Stimulated activated CD4-positive, alpha-beta T cell treated with anti-CD3 and anti-CD28 coated beads, Interleukin-15, amount 100 ng/mL, for 1 hour (primary cell): ENCODE data around the gene TREML1.
A peak's percentile ranks its signal among the peaks of the same experiment; 100 is the strongest.
"Not testable (repeated sequence)": the region's sequence is repeated elsewhere in the genome, so short reads cannot be mapped to it uniquely, and the experiment has no call there.

Experiments
- DNase-seq, 2 donors: peaks; one replicate each; pipeline ENCODE4 v3.0.0-alpha.2; 2020; ENCODE audit warnings: low read depth in 1 of 2, low spot score in 1 of 2

The TREML1 gene

GRCh38 chr6:41153451-41153850, 696 bp downstream of the TREML1 start:
- no peak for DNase-seq

GRCh38 chr6:41150671-41151070, 3.5 kb downstream of the TREML1 start:
- no peak for DNase-seq

DNA sequence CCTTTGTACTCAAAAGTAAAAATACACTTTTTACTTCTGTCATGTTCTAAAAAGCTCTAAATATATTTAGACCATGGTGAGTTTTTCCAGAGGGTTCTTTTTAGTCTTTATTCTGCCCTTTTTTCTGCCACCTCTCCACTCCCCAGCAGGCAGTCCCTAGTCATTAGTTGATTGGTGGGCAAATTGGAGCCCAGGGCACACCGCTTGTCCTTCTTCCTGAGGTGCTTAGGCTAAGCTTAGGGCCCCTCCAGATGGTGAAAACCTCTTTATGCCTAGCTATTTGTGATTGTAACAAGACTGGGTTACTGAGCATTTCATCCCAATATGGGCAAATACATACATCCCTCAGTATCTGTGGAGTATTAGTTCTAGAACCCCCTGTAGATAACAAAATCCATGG, 6.2 kb downstream of the TREML1 start:
- DNase-seq, result no peak

GRCh38 chr6:41136911-41137310, 17.2 kb downstream of the TREML1 start:
- DNase-seq, result no peak

DNA sequence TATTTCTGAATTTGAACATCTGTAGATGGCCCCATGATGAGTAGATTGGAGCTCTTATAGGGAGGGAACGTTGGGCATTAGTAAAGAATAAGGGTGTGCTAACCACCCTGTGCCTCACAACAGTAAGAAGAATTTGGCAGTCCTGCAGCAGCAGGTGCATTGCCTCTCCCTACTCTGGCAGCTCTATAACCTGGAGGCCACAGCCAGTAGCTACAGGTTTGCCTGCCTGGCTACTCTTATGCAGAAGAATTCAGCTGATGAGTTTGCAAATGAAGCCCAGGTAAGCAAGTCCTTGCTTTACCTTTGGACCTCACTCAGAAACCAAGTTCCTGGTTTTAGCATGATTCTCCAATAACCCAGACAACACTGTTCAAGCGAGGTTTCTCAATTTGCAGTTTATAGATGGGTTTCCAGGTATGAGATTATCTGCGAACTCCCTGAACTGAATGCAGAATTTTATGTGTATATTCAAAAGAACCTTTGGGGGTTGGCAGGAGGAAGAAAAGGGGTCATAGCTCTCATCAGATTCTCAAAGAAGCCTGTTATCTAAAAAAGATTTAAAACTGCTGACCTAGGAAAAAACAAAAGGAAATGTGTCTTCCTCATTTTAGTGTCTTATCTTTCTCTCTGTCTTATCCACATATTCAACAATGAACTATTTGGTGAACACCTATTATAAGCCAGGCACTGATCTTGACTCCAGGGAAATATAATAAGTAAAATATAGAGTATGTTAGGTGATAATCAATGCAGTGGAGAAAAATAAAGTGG, 18.9 kb downstream of the TREML1 start:
- no peak for DNase-seq

DNA sequence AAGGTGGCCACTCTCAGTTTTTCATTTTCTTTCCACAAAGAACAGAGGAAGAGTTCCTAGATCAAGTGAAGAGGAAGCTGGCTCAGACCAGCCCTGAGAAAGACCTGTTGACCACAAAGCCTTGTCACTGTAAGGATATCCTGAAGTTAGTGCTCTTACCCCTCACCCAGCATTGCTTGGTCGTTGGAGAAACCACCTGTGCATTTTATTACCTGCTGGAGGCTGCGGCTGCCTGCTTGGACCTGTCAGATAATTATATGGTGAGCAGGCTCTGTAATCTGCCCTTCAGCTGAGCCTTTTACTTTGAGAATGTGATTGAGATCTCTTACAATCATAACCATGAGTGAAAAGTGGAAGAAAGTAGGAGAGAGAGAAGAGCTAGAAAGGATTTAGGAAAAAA, 21.9 kb downstream of the TREML1 start:
- DNase-seq, result no peak

DNA sequence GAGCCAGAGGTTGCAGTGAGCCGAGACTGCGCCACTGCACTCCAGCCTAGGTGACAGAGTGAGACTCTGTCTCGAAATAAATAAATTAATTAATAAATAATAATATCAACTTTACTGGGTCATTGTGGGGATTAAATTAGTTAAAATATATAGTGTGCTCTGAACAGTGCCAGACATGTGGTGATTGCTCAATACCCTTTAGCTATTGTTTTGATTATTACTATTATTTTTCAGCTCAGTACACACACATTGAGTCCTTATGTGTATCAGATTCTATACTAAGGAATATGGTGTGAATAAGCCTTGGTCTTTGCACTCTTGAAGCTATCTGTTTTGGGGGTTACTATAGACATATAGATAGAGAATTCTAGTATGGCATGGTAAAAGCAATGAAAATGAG, 28.9 kb downstream of the TREML1 start:
- no peak for DNase-seq

DNA sequence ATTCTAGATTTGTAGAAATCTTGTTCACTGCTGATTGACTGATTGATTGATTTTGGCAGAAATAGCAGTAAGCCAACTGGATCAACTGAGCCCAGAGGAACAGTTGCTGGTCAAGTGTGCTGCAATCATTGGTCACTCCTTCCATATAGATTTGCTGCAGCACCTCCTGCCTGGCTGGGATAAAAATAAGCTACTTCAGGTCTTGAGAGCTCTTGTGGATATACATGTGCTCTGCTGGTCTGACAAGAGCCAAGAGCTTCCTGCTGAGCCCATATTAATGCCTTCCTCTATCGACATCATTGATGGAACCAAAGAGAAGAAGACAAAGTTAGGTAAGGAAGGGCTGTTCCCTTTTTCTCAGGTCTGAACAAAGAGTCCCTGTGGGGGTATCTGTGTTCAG, 31.2 kb downstream of the TREML1 start:
- DNase-seq, result no peak

DNA sequence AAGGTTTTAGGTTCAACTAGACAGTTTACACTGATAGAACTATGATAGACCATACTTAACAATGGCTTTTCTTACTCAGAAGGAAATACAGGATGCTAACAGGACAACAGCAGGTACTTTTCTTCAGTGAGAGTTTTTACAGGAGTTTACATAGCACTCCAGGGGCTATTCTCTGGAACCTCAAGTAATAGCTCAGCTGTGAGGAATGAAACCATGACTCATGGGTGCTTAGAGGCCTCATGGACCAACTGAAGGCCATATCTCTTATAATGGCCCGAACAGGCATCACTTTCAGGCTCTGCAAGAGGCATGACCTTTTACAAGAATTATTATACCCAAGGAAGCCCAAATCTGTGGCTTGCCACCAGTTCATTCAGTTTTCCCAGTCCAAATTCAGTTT, 31.8 kb downstream of the TREML1 start:
- no peak for DNase-seq

- DNase-seq, result no peak
These were observed 34.1 kb downstream of the TREML1 start for GRCh38 chr6:41120058-41120457.

DNA sequence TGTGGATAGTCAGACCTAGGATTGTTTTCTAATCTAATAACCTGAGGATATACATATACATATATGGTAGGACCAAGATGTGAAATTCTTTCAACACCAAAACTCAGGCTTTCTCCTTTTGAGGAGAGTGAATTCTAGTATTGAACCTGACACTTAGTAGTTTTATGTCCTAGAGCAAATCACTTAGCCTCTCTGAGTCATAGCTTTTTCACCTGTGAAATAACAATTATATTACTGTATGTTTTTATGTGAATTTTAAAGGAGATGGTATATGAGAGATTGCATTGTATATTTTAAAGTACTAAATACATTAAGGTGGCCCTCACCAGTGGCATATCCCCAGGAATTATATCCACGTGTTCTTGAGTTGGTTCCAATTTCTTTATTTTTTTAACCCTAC, 34.6 kb downstream of the TREML1 start:
- no peak for DNase-seq

DNA sequence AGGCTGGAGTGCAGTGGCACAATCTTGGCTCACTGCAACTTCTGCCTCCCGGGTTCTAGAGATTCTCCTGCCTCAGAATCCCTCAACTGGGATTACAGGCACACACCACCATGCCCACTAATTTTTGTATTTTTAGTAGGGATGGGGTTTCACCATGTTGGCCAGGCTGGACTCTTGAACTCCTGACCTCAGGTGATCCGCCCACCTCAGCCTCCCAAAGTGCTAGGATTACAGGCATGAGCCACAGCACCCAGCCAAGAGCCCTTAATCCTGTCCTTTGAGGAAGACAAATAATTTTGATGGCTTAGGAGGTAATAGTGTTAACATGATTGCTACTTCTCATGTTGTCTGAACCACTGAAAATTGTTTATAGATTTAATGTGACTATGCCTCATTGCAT, 39.1 kb downstream of the TREML1 start:
- not testable (repeated sequence) for DNase-seq

DNA sequence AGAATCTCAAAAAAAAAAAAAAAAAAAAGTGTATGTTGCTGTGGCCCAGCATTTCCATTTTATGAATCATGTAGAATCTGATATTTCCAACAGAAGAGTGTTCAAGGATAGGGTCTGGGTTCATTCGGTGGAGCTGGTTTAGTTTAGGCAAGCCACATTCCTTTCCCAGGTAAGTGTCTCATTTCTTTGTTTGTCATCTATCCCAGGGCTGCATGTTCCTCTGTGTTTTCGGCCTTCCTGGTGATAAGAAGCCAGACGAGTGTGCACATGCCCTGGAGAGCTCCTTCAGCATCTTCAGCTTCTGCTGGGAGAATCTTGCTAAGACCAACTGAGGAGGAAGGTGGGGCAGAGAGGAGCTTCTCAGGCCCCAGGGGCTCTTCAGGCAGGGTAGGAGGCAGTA, 43.1 kb downstream of the TREML1 start:
- no peak for DNase-seq

GRCh38 chr6:41103847-41104246, 50.3 kb downstream of the TREML1 start:
- no peak for DNase-seq

GRCh38 chr6:41100871-41101287, 53.3 kb downstream of the TREML1 start:
- peak in 1 of 2 donors; percentile 3 for DNase-seq
